Right cardiac atrium (tissue), 5 donors: ENCODE measurements around the gene COL12A1. TPM values are rescaled to one million over a fixed set of nuclear protein-coding genes. Genes with fewer than 3 reads are reported as not detected.

Experiments used
- ATAC-seq, 2 donors: fragments of 200-7000 bp; cut with Tn5 transposase; one replicate each; pipeline versions ENCODE4 v1.8.0 to v1.9.1; 2020; ENCODE audit warnings: moderate library complexity in 2 of 2, mild to moderate bottlenecking in 1 of 2
- DNase-seq, 3 donors: peaks; one replicate each; pipeline ENCODE4 v3.0.0-alpha.2; 2020
- H3K27ac ChIP-seq: one replicate; pipeline ENCODE4 v1.5.1; 2013; ENCODE audit warnings: mild to moderate bottlenecking, low read length, control low read depth, moderate library complexity
- H3K27me3 ChIP-seq: one replicate; pipeline ENCODE4 v1.6.1; 2013; ENCODE audit not compliant: control insufficient read depth, insufficient read depth
- H3K4me1 ChIP-seq: one replicate; pipeline ENCODE4 v1.6.1; 2013; ENCODE audit warnings: low read length; ENCODE audit not compliant: control insufficient read depth, insufficient read depth
- H3K4me3 ChIP-seq: one replicate; pipeline ENCODE4 v1.5.1; 2013; ENCODE audit warnings: low read length, control low read depth
- H3K9me3 ChIP-seq: one replicate; pipeline ENCODE4 v1.6.1; 2013; ENCODE audit warnings: low read length; ENCODE audit not compliant: control insufficient read depth
- WGBS: extraction: QIAGEN DNeasy Blood & Tissue Kit; methylation state at CpG from one replicate; pipeline ENCODE4 v1.1.7; 2013; 5-methylcytosine and 5-hydroxymethylcytosine counted together
- intact Hi-C, 4 donors: fragments of 100-400 bp; cut with DNase I; formaldehyde crosslinking; loops; one replicate each; pipeline versions ENCODE4 v1.11.0 to v1.14.0; 2022 to 2023
- long read RNA-seq, 4 donors: library from polyadenylated mRNA; unstranded; transcript quantifications; one replicate each; pipeline ENCODE4 v2.0.0, GENCODE V29; 2020 to 2021
- polyA plus RNA-seq: library from polyadenylated mRNA; stranded (reverse); fragments of 200-250 nt; gene quantifications from one replicate; pipeline ENCODE4 v1.2.3, GENCODE V29; 2013
- total RNA-seq, 4 donors: library from RNA; stranded (reverse); fragmentation: NEBNext Ultra II Directional; extraction: Animal tissue kit (Norgen Biotek cat#: 25700); gene quantifications; one replicate each; pipeline ENCODE4 v1.2.1, GENCODE V29; 2021
- donor health status: healthy with polysubstance abuse.
- donor health status: DM: no; HTN: yes; CAD: no.
- donor health status: DM: no; HTN: no; CAD: no.
- donor health status: DM: no; HTN: yes; CAD: no; lungs with severe emphysema.
- donor health status: DM: yes; HTN: yes; CAD: no.

COL12A1 gene
- total RNA-seq (10 to 100 TPM in 2 of 4 donors, 1 to 10 TPM in 2; 8.1 to 29.6 (median 9.3) TPM), polyA plus RNA-seq (5.4 TPM)
- long read RNA-seq, donor 1, partial matches to known transcripts: 4 of 5 reads
- long read RNA-seq, donor 1, other reads (novel, unspliced or antisense): 1 of 5 reads
- long read RNA-seq, donor 2, partial matches to known transcripts: 0 of 1 reads
- long read RNA-seq, donor 2, other reads (novel, unspliced or antisense): 1 of 1 reads
- long read RNA-seq, donor 3, full-length matches to known transcripts: 1 of 18 reads
- long read RNA-seq, donor 3, partial matches to known transcripts: 11 of 18 reads
- long read RNA-seq, donor 3, other reads (novel, unspliced or antisense): 6 of 18 reads
- long read RNA-seq, donor 4, partial matches to known transcripts: 2 of 2 reads
- long read RNA-seq, donor 4, other reads (novel, unspliced or antisense): 0 of 2 reads

DNA sequence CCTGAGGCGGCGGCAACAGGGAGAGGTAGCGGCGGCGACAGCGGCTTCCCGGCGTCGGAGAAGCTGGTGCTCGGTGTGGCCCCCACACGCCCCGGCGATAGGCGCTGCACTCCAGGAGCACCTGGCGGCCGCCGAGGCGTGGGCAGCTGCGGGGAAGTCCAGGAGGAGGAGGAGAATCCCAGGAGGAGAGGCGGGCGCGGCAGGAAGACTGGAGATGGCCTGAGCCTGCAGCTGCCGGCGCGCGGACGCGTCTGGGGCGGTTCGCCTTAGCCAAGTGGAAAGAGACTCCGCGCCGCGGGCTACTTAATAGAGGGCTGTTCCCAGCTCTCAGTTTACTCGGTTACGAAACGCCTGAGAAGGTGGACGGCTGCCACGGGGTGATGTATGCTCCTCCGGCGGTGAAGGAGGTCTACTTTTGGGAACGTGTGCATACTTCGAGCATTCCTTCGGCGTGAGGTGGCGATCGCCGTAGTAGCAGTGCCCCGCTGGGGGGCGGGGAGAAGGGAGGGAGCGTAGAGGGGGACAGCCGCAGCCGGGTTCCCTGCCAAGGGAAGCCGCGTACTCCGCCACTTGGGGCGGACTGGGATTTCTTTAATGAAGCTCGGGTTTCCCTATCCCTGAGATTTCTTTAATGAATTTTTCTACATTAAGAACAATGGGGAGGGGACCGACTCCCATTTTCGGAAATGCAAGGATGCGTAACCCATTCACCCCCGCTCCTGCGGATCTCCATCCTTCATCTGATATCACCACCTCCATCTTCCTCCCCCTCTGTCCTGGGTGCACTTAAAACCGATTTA lies at the start of gene COL12A1:
Gene COL12A1 (minus strand): TSS at position 278 of the 800 bp plus-strand sequence. CDS start 3,261 bp downstream, outside the sequence.
- WGBS: under 1% methylated on average over 64 of the region's 64 CpGs
- H3K27me3 ChIP-seq: no peaks in the 10 kb centered on the region
- no peaks in the 10 kb centered on the region for H3K4me1 ChIP-seq
- peak within 1 kb of the TSS; percentile 3 for H3K27ac ChIP-seq
- intact Hi-C loops: loop anchor here in 3 of 4 donors (5.0 to 10.0 kb wide), 9 partner anchors 141 to 1351 kb away; no protein-coding TSS in a partner anchor
- peak within 1 kb of the TSS; percentile 56 for H3K4me3 ChIP-seq
- H3K9me3 ChIP-seq: no peaks in the 10 kb centered on the region
- ATAC-seq (peak; percentile 74 to 79), DNase-seq (peak; percentile 94 to 97 (median 94))

DNA sequence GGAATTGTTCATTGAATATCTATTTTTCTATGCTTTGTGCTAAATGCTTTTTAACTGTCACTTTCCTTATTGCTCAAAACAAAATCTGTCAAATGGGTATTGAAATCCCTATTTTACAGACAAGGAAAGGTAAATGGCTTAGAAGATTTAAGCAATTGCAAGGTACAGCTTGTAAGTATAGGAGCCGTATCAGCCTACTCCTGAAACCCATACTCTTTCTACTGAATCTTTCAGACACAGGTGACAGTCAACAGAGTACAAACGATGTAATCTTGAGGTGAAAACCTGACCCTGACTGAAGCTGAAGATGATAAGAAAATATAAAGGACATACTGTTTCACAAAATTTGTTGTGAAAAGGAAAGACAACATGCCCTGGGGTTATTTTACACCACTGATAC lies 44.7 kb upstream of the COL12A1 start:
- Histone ChIP-seq H3K4me1 (no peaks in the 10 kb centered on the region), H3K9me3 (no peaks in the 10 kb centered on the region), H3K27me3 (no peaks in the 10 kb centered on the region), H3K4me3 (no peak overlapping the region), H3K27ac (no peak overlapping the region)
- WGBS: 78% methylated on average over 2 of the region's 2 CpGs
- DNase-seq (no peak), ATAC-seq (no peak)
- intact Hi-C loops: no loop called here

DNA sequence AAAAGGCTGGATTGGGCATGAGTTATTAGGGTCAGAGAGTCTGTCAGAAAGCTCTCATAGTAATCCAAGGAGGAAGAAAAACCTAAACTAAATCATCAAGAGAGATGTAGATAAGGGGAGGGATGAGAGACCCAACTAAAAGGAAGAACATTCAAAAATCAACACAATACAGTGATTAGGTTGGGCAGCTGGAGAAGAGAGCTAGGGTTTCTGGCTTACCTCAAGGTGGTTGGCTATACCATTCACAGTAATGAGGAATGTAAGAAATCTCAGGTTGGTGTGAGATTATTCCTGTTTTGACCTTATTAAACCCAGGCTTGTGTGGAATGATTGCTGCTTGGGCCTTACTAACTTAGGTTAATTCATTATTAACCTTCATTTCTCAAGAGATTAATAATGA lies 44.0 kb upstream of the COL12A1 start:
- H3K9me3 ChIP-seq: no peaks in the 10 kb centered on the region
- ATAC-seq: no peak
- no peaks in the 10 kb centered on the region for H3K4me1 ChIP-seq
- intact Hi-C loops: no loop called here
- no peak overlapping the region for H3K27ac ChIP-seq
- no peak overlapping the region for H3K4me3 ChIP-seq
- DNase-seq: no peak
- H3K27me3 ChIP-seq: no peaks in the 10 kb centered on the region

DNA sequence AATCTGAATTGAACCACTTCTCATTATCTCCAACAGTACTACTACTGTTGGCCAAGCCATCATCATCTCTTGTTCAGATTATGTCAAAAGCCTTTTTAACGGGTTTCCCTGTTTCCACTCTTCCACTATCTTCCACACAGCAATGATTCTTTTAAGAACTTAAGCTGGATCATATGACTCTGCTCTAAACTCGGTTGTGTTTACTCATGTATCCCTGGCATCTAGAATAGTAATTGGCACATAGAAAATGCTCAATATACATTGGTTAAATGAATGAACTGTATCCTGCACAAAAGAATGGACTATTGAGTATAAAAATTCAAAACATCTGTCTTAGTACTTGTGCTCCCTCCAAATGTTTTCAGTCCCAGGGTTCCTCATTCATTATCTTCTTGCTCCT lies 40.5 kb upstream of the COL12A1 start:
- intact Hi-C loops: no loop called here
- Histone ChIP-seq H3K4me3 (no peak overlapping the region), H3K9me3 (no peaks in the 10 kb centered on the region), H3K27ac (no peak overlapping the region), H3K4me1 (peaks cover 1% of the 10 kb centered on the region), H3K27me3 (no peaks in the 10 kb centered on the region)
- 43% methylated on average over 2 of the region's 2 CpGs for WGBS
- no peak for ATAC-seq
- DNase-seq: no peak

DNA sequence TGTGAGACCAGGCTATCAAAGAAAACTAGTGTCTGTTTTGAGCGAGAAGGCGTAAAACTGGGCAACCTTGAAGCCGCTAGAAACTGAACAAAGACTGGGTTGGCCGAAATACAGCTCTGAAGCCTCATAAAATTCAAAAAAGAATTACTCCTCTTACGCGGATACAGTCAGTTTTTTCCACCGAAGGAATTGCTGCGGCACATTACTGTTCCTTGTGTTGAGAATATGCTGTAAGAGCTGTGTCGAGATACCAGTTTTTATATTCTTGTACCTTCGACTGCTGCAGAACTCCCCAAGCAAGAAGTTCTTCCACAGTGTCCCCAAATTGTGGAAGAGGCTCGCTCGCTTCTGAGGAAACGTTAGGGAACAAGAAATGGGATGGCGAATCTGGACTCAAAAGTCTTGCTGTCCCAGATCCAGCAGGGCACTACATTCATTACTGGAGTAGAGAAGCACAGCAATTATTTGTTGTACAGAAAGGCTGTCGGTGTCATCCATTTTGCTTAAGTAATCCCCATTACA lies 38.3 kb upstream of the COL12A1 start:
- Histone ChIP-seq H3K4me3 (peak overlapping the region; percentile 52), H3K27ac (peak overlapping the region; percentile 77), H3K9me3 (no peaks in the 10 kb centered on the region), H3K4me1 (peaks cover 1% of the 10 kb centered on the region), H3K27me3 (no peaks in the 10 kb centered on the region)
- intact Hi-C loops: no loop called here
- WGBS: 24% methylated on average over 15 of the region's 15 CpGs
- ATAC-seq (peak in 1 of 2 donors; percentile 18), DNase-seq (no peak)

DNA sequence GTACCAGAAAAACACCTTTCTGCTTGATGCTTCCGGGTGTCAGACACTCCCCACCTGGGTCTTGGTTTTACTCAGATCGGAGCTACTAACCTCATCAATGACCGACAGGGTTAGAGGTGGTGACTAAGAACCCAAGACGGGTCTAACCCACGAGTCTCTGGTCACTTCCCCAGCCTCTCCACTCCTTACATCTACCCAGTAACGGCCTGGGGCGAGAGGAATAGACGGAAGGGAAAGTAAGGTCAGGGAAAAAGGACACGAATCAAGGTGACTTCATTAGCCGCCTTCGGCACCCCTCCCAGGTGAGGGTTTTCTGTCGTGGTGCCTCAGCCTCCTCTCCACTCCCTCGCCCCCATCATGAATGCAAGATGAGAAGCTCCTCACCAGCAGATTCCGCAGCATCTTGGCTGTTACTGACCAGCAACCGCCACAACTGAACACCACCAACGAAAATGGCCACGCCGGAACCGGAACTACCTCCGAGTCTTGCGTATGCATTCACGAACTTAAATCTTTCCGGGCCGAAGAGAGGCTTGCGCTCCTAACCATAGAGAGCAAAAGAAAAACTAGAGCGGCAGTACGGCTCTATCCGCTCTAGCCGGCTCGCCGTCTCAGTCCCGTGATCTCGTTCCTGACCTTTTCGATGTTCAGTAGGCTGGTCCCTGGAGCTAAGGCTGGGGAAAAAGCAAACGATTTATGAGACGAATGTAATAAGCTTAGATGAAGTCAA lies 37.6 kb upstream of the COL12A1 start, which contains the start of gene COX7A2:
Gene COX7A2 (minus strand): TSS at position 469 of the 730 bp plus-strand sequence. CDS start 67 bp downstream, at position 402.
- intact Hi-C loops: no loop called here
- H3K27ac ChIP-seq: peak within 1 kb of the TSS; percentile 90
- ATAC-seq: peak; percentile 98 to 99
- WGBS: under 1% methylated on average over 36 of the region's 36 CpGs
- H3K27me3 ChIP-seq: no peaks in the 10 kb centered on the region
- DNase-seq: peak; percentile 89 to 94 (median 92)
- H3K4me1 ChIP-seq: peaks cover 1% of the 10 kb centered on the region
- H3K4me3 ChIP-seq: peak within 1 kb of the TSS; percentile 80
- no peaks in the 10 kb centered on the region for H3K9me3 ChIP-seq

DNA sequence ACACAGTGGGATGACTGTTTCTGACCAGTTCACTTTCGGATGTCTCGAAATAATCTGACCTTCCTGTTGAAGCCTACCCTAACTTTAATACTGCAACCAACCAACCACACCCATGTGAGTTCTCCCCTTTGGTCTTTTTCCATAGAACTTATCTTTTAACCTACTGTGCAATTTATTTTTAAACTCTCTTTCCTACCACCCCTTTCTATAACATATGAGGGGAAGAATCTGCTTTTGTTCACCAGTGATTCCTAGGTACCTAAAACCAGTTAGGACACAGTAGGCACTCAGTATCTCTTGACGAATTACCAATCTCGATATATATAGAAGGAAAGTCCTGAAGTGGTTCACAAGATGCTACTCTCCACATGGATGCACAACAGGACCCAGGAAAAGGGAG lies 30.8 kb upstream of the COL12A1 start:
- 88% methylated on average over 4 of the region's 4 CpGs for WGBS
- intact Hi-C loops: no loop called here
- DNase-seq: no peak

DNA sequence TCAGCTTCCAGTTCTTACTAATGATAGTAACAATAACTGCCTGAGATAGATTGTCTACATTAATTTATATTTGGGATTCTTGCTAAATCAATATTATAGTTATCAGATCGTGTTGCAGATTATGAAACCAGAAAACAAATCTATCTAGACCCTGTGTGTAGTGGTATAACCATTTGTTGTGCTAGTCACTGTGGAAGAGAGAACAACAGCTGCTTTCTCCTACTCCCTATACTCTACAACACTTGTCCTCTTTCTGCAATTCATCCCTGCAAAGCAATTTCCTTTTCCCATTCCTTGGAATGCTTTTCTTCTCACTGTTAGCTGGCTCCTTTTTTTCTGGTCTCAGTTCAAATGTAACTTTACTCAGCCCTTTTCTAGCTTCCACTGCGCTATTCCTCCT lies 29.4 kb upstream of the COL12A1 start:
- H3K4me3 ChIP-seq: no peak overlapping the region
- peaks cover 2% of the 10 kb centered on the region for H3K4me1 ChIP-seq
- H3K27me3 ChIP-seq: no peaks in the 10 kb centered on the region
- intact Hi-C loops: no loop called here
- DNase-seq (no peak), ATAC-seq (no peak)
- 91% methylated on average over 2 of the region's 2 CpGs for WGBS
- no peaks in the 10 kb centered on the region for H3K9me3 ChIP-seq
- H3K27ac ChIP-seq: no peak overlapping the region

More for the DNA sequence above, 30.8 kb upstream of the COL12A1 start:
- Histone ChIP-seq H3K27ac (no peak overlapping the region), H3K27me3 (no peaks in the 10 kb centered on the region), H3K9me3 (no peaks in the 10 kb centered on the region), H3K4me1 (peaks cover 3% of the 10 kb centered on the region), H3K4me3 (no peak overlapping the region)
- no peak for ATAC-seq

DNA sequence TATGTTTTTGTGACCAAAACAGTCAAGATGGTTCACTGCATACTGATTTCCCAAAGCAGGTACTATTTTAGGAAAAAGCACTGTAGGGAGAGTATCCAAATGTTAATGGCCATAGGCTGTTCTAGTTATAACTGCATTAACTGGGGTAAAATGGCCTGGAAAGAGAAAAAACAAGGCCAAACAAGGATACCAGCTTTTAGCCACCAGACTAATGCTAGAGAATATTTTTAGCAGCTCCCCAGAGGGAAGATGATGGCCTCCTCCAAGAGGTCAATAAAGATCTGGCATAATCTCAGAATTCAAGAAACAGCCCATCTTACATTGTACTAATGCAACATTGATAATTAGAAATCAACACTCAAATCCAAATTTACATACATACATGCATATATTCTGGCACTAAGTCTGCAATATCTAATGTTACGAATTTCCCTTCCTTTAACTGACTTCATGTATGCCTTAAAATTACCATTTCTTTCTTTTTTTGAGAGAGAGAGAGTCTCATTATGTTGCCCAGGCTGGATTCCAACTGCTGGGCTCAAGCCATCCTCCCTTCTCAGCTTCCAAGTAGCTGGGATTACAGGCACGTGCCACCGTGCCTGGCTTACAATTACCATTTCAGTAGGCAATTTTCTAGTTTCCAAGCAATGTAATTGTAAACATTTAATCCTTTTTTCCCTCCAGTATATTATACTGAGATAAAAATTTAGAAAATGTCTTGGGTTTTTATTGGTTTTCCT lies 28.4 kb upstream of the COL12A1 start:
- Histone ChIP-seq H3K4me1 (peaks cover 2% of the 10 kb centered on the region), H3K4me3 (no peak overlapping the region), H3K27me3 (no peaks in the 10 kb centered on the region), H3K9me3 (no peaks in the 10 kb centered on the region), H3K27ac (no peak overlapping the region)
- DNase-seq: peak in 2 of 3 donors; percentile 66 to 74
- ATAC-seq: peak in 1 of 2 donors; percentile 31
- 38% methylated on average over 3 of the region's 3 CpGs for WGBS
- intact Hi-C loops: no loop called here

DNA sequence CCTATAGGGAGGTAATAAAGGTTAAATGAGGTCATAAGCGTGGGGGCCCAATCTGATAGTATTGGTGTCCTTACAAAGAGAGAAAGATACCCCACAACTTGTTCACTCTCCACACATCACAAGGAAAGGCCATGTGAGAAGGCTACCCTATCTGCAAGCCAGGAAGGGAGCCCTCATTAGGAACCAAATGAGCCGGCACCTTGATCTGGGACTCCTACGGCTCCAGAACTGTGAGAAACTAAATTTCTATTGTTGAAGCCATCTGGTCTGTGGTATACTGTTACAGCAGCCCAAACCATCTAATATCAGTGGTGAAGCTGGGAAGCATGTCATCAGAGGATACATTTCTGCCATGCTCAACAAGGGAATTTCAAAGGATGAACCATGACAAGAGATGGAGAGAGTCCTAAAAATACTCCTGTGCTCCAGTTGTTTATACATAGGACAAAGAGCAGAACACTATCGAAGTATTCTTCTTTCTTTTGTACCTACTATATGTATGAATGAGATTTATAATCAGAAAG lies 27.3 kb upstream of the COL12A1 start:
- DNase-seq: no peak
- 88% methylated on average over 4 of the region's 4 CpGs for WGBS
- peak in 1 of 2 donors; percentile 22 for ATAC-seq
- no peak overlapping the region for H3K4me3 ChIP-seq
- H3K4me1 ChIP-seq: peaks cover 2% of the 10 kb centered on the region
- intact Hi-C loops: no loop called here
- H3K27ac ChIP-seq: no peak overlapping the region
- no peaks in the 10 kb centered on the region for H3K27me3 ChIP-seq
- no peaks in the 10 kb centered on the region for H3K9me3 ChIP-seq
